ENCODE results near the gene ENOPH1.
"Not testable (repeated sequence)": the region's sequence is repeated elsewhere in the genome, so short reads cannot be mapped to it uniquely, and the experiment has no call there.

The ENOPH1 gene

DNA sequence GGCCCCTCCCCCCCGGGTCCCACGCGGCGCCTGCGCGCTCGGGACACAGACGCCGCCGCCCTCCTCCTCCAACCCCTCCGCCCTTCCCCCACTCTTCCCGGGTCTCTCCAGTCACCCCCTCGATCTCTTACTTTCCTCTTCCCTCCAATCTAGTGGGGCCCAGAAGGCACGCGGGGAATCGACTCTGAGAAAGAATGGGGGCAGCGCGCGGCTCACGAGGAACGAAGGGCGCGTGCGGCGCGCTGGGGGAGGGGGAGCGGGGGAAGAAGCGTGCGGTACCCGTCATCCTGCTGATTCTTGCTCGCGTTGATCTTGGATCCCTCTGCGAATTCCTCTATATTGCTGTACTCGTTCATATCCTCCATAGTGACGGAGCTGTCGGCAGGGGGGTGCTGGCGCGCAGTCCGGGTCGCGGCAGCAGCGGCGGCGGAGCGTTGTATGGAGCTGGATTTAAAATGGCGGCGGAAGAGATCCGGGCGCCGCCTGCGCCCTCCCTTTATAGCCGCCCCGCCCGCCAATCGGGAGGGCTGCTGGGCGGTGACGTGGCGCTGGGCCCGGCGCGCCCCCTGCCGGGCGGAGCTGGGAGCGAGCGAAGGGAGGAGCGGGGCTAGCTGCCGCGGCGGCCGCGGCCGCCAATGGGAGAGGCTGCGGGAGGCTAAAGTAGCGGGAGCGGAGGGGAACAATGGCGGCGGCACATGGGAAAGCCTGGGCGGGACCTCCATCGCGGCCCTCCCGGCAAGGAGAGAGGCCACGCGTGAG, 1.2 kb upstream of the ENOPH1 start:
- peak; percentile 93 for DNase-seq

DNA sequence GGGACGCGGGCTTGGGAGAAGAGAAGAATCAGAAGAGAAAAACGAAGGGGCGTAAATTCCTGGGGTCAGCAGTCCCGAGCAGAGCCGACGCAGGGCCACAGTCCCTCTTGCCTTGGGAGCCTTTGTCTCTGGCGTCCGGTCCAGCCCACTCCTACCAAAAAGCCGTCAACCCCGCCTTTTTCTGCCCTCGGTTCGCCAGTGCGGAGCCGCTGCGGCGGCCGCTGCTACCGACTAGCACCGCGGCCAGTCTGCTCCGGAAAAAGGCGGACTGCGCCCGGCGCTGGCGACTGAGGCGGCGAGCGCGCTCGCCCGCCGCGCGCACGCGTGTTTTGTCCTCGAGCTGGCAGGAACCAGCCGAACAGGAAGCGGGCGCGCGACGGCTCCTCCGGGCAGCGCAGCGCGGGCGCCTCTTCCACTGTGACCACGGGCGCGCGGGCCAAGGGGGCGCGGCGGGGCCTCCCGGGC, 630 bp upstream of the ENOPH1 start:
- DNase-seq, result peak; percentile 58

- peak; percentile 32 for DNase-seq
Measured at GRCh38 chr4:82430964-82431745, 765 bp downstream of the ENOPH1 start.

DNA sequence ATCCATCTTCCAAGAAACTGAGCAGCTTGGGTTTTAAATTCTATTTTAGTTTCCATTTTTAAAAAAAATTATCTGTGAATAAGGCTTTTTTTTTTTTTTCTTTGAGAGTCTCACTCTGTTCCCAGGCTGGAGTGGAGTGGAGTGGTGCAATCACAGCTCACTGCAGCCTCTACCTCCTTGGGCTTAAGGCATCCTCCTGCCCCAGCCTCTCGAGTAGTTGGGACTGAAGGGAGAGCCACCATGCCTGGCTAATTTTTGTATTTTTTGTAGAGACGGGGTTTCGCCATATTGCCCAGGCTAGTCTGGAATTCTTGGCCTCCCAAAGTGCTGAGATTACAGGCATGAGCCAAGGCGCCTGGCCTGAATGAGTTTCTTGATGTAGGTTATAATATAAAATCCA, 1.4 kb downstream of the ENOPH1 start:
- no peak for DNase-seq

GRCh38 chr4:82432596-82432995, 2.2 kb downstream of the ENOPH1 start:
- DNase-seq, result no peak

- no peak for DNase-seq
Measured at GRCh38 chr4:82433791-82434190, 3.4 kb downstream of the ENOPH1 start.

- no peak for DNase-seq
Measured at GRCh38 chr4:82434949-82435348, 4.6 kb downstream of the ENOPH1 start.

- no peak for DNase-seq
Measured at GRCh38 chr4:82436130-82436529, 5.7 kb downstream of the ENOPH1 start.

DNA sequence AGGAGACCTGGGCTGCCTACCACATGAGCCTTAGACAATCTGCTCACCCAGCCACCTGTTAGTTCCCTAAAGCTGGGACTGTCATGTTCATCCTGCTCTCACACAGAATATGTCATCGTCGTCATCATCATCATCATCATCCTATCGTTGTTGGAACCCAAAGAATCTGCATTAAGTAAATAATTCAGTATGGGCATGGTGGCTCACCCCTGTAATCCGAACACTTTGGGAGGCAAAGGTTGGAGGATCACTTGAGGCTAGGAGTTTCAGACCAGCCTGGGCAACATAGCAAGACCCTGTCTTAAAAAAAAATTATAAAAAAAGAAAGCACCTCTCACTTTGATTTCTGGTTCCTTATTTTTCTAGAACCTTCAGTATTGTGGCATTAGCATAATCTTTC, 6.4 kb downstream of the ENOPH1 start:
- no peak for DNase-seq

DNA sequence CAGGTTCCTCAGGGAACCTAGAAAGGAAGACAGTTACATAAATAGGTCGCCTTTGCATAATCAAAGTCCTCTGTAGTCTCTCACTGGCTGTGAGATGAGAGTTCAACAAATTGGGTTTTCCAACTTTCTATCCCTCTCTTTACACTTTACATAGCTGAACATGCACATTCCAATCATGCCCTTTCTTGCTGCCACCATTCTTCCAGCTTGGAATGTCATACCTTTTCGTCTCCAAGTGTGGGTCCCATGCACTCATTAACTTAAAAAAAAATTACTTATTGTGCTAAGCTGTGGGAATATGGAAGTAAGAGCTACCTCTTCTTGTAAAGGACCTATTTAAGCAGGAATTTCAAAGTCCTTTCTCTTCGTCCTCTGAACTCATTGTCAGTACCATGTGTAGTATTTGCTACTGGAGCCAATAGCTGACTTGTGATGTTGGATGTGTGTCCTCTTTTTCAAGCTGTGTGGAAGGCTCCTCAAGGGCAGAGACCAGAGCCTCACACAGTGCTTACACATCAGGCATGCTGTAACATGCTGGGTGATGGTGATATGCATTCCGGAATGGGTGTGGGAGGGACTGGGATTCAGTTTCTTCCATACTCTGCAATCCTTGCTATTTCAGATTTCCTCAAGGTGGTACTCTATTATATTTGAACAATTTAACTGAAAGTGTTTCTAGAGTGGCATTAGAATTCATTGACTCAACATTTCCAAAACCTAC, 7.1 kb downstream of the ENOPH1 start:
- peak; percentile 15 for DNase-seq

- DNase-seq, result no peak
Measured at GRCh38 chr4:82439088-82439487, 8.7 kb downstream of the ENOPH1 start.

GRCh38 chr4:82447886-82448285, 17.5 kb downstream of the ENOPH1 start:
- no peak for DNase-seq

DNA sequence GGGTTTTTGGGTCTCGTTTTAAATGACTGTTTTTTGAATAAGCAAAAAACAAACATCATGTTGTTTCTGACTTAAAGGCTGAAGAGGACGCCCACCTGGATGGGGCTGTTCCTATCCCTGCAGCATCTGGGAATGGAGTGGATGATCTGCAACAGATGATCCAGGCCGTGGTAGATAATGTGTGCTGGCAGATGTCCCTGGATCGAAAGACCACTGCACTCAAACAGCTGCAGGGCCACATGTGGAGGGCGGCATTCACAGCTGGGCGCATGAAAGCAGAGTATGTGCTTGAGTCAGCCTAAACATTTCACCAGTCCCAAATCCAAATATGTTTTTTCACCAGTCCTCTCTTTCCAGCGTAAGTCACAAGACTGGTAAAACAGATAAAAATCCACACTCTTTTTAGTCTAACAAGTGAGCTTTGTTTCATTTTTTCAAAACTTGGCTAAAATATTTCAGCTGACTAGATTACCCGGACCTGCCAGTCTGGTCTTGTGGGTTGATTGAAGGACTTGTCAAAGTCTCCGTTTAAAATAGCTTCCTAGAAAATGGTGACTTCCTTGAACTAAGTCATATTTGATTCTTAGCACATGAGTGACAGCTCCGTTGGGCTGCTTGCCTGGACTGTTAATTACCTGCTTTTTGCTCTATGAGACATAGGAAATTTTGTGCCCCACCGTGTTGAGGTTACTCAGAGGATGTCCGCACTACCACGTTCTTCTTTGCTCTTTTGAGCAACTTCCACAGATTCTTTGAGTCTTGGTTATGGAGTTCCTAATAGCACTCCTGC, 20.8 kb downstream of the ENOPH1 start:
- no peak for DNase-seq

GRCh38 chr4:82452026-82452425, 21.6 kb downstream of the ENOPH1 start:
- DNase-seq, result no peak

DNA sequence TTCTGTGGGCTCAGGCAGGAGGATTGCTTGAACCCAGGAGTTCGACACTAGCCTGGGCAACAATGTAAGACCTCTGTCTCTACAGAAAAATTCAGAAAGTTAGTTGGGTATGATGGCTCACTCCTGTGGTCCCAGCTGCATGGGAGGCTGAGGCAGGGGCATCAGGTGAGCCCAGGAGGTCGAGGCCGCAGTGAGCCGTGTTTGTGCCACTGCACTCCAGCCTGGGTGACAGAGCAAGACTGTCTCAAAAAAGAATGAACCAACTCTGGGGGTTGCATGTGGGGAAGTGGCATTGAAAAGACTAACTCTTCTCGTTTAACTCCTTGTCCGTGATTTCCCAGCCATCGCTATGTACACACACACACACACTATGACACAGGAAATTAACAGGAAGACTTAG, 26.9 kb downstream of the ENOPH1 start:
- DNase-seq, result no peak

- no peak for DNase-seq
Measured at GRCh38 chr4:82458729-82459128, 28.3 kb downstream of the ENOPH1 start.

- DNase-seq, result no peak
Measured at GRCh38 chr4:82461710-82462109, 31.3 kb downstream of the ENOPH1 start.

DNA sequence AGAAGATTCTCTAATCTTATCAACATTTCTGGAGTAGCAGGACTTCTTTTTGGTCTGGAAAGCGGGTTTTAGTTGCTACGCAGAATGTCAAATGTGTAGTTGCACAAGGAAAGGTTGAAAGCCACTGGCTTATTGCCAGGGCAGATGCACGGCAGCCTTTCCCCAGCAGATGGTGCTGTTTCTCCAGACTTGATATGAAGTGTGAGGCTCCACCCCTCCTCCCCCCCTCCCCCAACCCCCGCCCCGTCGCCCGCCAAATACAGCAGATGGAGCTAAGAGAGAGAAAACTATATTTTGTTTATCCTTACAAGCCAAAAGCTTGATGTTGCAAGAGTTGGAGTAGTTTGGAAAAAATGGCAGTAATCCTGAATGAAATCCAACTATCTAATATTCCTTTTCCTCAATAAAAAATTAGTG, 32.0 kb downstream of the ENOPH1 start:
- DNase-seq, result peak; percentile 83

DNA sequence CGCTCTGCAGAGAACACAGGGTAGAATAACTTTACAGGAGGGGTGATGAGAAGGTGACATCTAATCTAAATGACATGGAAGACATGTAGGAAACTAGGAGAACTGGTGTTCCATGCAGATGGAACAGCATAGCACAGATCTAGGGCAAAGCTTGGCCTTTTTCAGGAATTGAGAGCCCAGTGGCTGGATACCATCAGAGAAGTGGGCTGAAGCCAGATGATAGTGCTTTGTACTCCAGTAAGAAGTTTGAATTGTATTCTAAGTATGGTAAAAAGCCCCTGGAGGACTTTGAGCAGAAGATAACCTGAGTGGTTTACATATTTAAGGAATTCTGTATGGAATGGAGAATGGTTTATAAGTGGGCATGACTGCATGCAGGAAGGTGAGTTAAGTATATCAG, 32.8 kb downstream of the ENOPH1 start:
- no peak for DNase-seq

DNA sequence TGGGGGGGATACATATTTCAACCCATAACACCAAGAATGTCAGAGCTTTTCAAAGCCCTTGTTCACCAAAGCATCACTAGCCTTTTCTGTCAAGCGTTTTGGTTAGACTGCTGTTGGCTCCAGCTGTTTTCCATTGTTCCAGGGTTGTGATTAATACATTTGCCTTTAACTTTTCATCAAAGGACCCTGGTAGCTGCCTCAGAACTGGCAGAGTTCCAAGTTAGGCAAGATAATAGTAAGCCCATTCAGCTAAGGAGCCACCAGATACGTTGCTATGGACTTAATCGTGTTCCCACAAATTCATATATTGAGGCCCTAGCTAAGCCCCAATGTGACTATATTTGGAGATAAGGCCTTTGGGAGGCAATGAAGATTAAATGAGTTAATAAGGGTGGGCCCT, 37.1 kb downstream of the ENOPH1 start:
- peak; percentile 40 for DNase-seq

DNA sequence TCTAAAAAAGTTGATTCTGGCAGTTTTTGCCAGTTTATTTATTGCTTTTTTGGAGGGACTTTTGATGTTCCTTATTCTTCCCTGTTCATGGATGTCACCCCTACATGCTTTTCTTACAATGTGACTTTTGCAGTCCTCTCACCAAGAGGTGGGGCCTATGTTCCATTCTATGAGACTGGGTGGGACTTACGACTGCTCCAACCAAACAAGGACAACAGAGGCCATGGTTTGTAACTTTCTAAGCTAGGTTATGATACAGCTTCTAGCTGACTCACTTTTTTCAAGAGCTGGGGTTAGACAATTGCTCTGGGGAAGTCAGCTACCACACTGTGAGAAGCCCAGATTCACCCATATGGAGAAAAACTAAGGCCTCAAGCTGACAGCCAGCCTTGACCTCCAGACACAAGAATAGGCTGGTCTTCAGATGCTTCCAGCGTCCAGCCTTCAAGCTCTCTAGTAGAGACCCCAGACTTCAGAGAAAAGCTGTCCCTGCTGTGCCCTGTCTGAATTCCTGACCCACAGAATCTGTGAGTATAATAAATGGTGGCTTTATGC, 39.5 kb downstream of the ENOPH1 start:
- DNase-seq, result peak; percentile 67

DNA sequence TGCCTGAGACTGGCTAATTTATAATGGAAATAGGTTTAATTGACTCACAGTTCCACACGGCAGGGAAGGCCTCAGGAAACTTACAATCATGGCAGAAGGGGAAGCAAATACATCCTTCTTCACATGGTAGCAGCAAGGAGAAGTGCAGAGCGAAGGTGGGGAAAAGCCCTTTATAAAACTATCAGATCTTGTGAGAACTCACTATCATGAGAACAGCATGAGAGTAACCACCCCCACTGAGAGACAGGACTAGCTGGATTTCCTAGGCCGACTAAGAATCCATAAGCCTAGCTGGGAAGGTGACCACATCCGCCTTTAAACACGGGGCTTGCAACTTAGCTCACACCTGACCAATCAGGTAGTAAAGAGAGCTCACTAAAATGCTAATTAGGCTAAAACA, 42.7 kb downstream of the ENOPH1 start:
- DNase-seq, result not testable (repeated sequence)
